HepG2 (cell line): Measurements from ENCODE around the gene TCAIM. TPM values are rescaled to one million over a fixed set of nuclear protein-coding genes. Genes with fewer than 3 reads are reported as not detected.

Source experiments
- AKNA ChIP-seq: sonication (generic); formaldehyde crosslinking; IDR thresholded peaks from 2 replicates; pipeline ENCODE4 v1.4.0; 2020; ENCODE audit warnings: missing genetic modification reagents, borderline replicate concordance
- FOXC1 ChIP-seq: sonication (generic); formaldehyde crosslinking; IDR thresholded peaks from 2 replicates; pipeline ENCODE4 v1.8.0; 2022; ENCODE audit warnings: mild to moderate bottlenecking, missing genetic modification reagents, borderline replicate concordance
- GMEB1 ChIP-seq: sonication (generic); formaldehyde crosslinking; IDR thresholded peaks from 2 replicates; pipeline ENCODE4 v1.5.1; 2020; ENCODE audit warnings: missing genetic modification reagents, mild to moderate bottlenecking, borderline replicate concordance
- MAF1 ChIP-seq: sonication (generic); formaldehyde crosslinking; IDR thresholded peaks from 2 replicates; pipeline ENCODE4 v1.5.0; 2020; ENCODE audit warnings: missing genetic modification reagents, borderline replicate concordance
- MEIS2 ChIP-seq: sonication (generic); formaldehyde crosslinking; IDR thresholded peaks from 2 replicates; pipeline ENCODE4 v1.9.0; 2021; ENCODE audit warnings: mild to moderate bottlenecking, missing genetic modification reagents
- MIER3 ChIP-seq: IDR thresholded peaks from 2 replicates; pipeline ENCODE4 v1.6.1; 2016; ENCODE audit warnings: missing compliant biosample characterization, borderline replicate concordance
- NKX3-1 ChIP-seq: sonication (generic); formaldehyde crosslinking; IDR thresholded peaks from 2 replicates; pipeline ENCODE4 v1.5.0; 2020; ENCODE audit warnings: missing genetic modification reagents
- RBAK ChIP-seq: sonication (generic); formaldehyde crosslinking; IDR thresholded peaks from 2 replicates; pipeline ENCODE4 v1.5.1; 2020; ENCODE audit warnings: mild to moderate bottlenecking, missing genetic modification reagents
- SP5 ChIP-seq: IDR thresholded peaks from 2 replicates; pipeline ENCODE4 v1.6.1; 2016; ENCODE audit warnings: low read depth, borderline replicate concordance
- TEAD3 ChIP-seq: optimal IDR thresholded peaks from 2 replicates; pipeline ENCODE3; 2016; ENCODE audit warnings: borderline replicate concordance
- U2AF2 ChIP-seq: fragments of 200-400 bp; formaldehyde crosslinking; IDR thresholded peaks from 2 replicates; pipeline ENCODE4 v1.6.1; 2017; ENCODE audit warnings: low read depth, mild to moderate bottlenecking, low read length
- ZFP41 ChIP-seq: sonication (generic); formaldehyde crosslinking; IDR thresholded peaks from 2 replicates; pipeline ENCODE4 v1.4.0; 2020; ENCODE audit warnings: mild to moderate bottlenecking, missing genetic modification reagents, borderline replicate concordance
- ZNF264 ChIP-seq: sonication (generic); formaldehyde crosslinking; IDR thresholded peaks from 2 replicates; pipeline ENCODE4 v1.4.0; 2020; ENCODE audit warnings: missing genetic modification reagents
- ZNF326 ChIP-seq: sonication (generic); formaldehyde crosslinking; IDR thresholded peaks from 2 replicates; pipeline ENCODE4 v1.4.0; 2020; ENCODE audit warnings: missing genetic modification reagents, borderline replicate concordance
- ZNF331 ChIP-seq: sonication (generic); formaldehyde crosslinking; IDR thresholded peaks from 2 replicates; pipeline ENCODE4 v1.4.0; 2020; ENCODE audit warnings: missing genetic modification reagents
- ZNF44 ChIP-seq: sonication (generic); formaldehyde crosslinking; IDR thresholded peaks from 2 replicates; pipeline ENCODE4 v1.5.1; 2020; ENCODE audit warnings: mild to moderate bottlenecking, missing genetic modification reagents
- ZNF687 ChIP-seq: sonication (generic); formaldehyde crosslinking; IDR thresholded peaks from 2 replicates; pipeline ENCODE4 v1.5.1; 2020; ENCODE audit warnings: mild to moderate bottlenecking, missing genetic modification reagents, moderate library complexity
- ZNF780A ChIP-seq: sonication (generic); formaldehyde crosslinking; IDR thresholded peaks from 2 replicates; pipeline ENCODE4 v1.8.0; 2022; ENCODE audit warnings: mild to moderate bottlenecking, missing genetic modification reagents, moderate library complexity
- ZNF850 ChIP-seq: sonication (generic); formaldehyde crosslinking; conservative IDR thresholded peaks from 2 replicates; pipeline ENCODE4 v1.9.0; 2021; ENCODE audit warnings: mild to moderate bottlenecking, missing genetic modification reagents
- polyA plus RNA-seq, 8 experiments: library from polyadenylated mRNA; depleted of rRNA in 3 of 8; stranded (reverse) in 7 of 8; unstranded in 1 of 8; fragments of >200 nt; fragmentation: Illumina TruSeq in 4 of 8; extraction: Trizol in 4 of 8; gene quantifications; 2 replicates each; pipeline versions ENCODE4 v1.2.1 to v1.2.3, GENCODE V29; 2011 to 2016; ENCODE audit warnings: low read depth in 4 of 8, missing spikeins in 1 of 8, mixed read lengths in 1 of 8; ENCODE audit not compliant: insufficient read depth in 1 of 8
- total RNA-seq, 5 experiments: library from RNA; depleted of rRNA; stranded (reverse); fragments of >200 nt; fragmentation: Illumina TruSeq; extraction: Trizol; gene quantifications; 2 replicates each; pipeline ENCODE4 v1.2.3, GENCODE V29; 2016; ENCODE audit warnings: low read depth in 1 of 5

TCAIM gene
- total and polyA plus RNA-seq, 2 of the 13 experiments (the other 11 are each of a cell fraction or from before 2014, with no cell fraction given): 16.9 to 22.6 TPM

- TF ChIP-seq AKNA (CRISPR knock-in tag) (peak; percentile 15), RBAK (CRISPR knock-in tag) (peak; percentile 33; the same call in 1 of the 2 replicates), ZNF687 (peak; percentile 100), MAF1 (no peak; the same call in 1 of the 2 replicates), ZNF264 (CRISPR knock-in tag) (peak; percentile 70; the same call in 1 of the 2 replicates), SP5 (CRISPR knock-in tag) (no peak), ZNF780A (peak; percentile 74), GMEB1 (CRISPR knock-in tag) (peak; percentile 87), ZNF326 (CRISPR knock-in tag) (no peak), U2AF2 (no peak), ZNF331 (CRISPR knock-in tag) (peak; percentile 66; the same call in 1 of the 2 replicates), FOXC1 (CRISPR knock-in tag) (peak; percentile 100), ZNF44 (CRISPR knock-in tag) (peak; percentile 93), ZFP41 (CRISPR knock-in tag) (peak; percentile 98), MEIS2 (CRISPR knock-in tag) (0 out of 2 replicates have a peak, but pooled peaks have one; percentile 46), MIER3 (peak; percentile 57), ZNF850 (CRISPR knock-in tag) (peak; percentile 96), NKX3-1 (peak; percentile 70), TEAD3 (CRISPR knock-in tag) (peak; percentile 48)
Measured at GRCh38 chr3:44338010-44338827, at the start of gene TCAIM (continued).
